IPS-NIHi11 (cell line): ENCODE measurements around the gene AGER.
A peak's percentile ranks its signal among the peaks of the same experiment; 100 is the strongest.

Experiments
- DNase-seq: peaks from one replicate; pipeline ENCODE4 v3.0.0; 2012; ENCODE audit warnings: mixed read lengths, low spot score

Gene AGER

GRCh38 chr6:32168807-32169591, 15.1 kb downstream of the AGER start:
- no peak for DNase-seq

- no peak for DNase-seq
Measured at GRCh38 chr6:32168350-32168749, 15.7 kb downstream of the AGER start.

- DNase-seq, result no peak
Measured at GRCh38 chr6:32167761-32168262, 16.2 kb downstream of the AGER start.

GRCh38 chr6:32167154-32167760, 16.8 kb downstream of the AGER start:
- no peak for DNase-seq

GRCh38 chr6:32166411-32167061, 17.5 kb downstream of the AGER start:
- DNase-seq, result peak; percentile 74

GRCh38 chr6:32164295-32164694, 19.8 kb downstream of the AGER start, which contains the start of gene EGFL8:
EGFL8 (plus strand) TSS chr6:32164595; CDS start chr6:32166166, 1,571 bp downstream.
- no peak for DNase-seq

- DNase-seq, result no peak
Measured at GRCh38 chr6:32163559-32164258, 20.3 kb downstream of the AGER start.

- DNase-seq, result no peak
Measured at GRCh38 chr6:32158052-32158451, 26.0 kb downstream of the AGER start.

- no peak for DNase-seq
Measured at GRCh38 chr6:32156891-32157290, 27.2 kb downstream of the AGER start.

- DNase-seq, result peak; percentile 76
Measured at GRCh38 chr6:32154514-32155161, 29.4 kb downstream of the AGER start.

GRCh38 chr6:32153564-32154513, 30.2 kb downstream of the AGER start, which contains the start of gene PPT2:
PPT2 (plus strand) TSS chr6:32154141; CDS start chr6:32154595, 454 bp downstream.
- DNase-seq, result peak; percentile 90

- no peak for DNase-seq
Measured at GRCh38 chr6:32152769-32153563, 31.1 kb downstream of the AGER start.

GRCh38 chr6:32151863-32152768, 31.9 kb downstream of the AGER start, which contains the start of gene PRRT1:
PRRT1 (minus strand) TSS chr6:32151939; CDS start chr6:32151827, 112 bp downstream.
- DNase-seq, result no peak

- no peak for DNase-seq
Measured at GRCh38 chr6:32151181-32151862, 32.7 kb downstream of the AGER start.

GRCh38 chr6:32149932-32150870, 33.9 kb downstream of the AGER start:
- no peak for DNase-seq

- DNase-seq, result no peak
Measured at GRCh38 chr6:32149092-32149755, 34.8 kb downstream of the AGER start.
